ENCODE data around the gene MAP4K2.
"Not testable (repeated sequence)": the region's sequence is repeated elsewhere in the genome, so short reads cannot be mapped to it uniquely, and the experiment has no call there.

The MAP4K2 gene

GRCh38 chr11:64803158-64803845 lies at the start of gene MAP4K2:
Gene MAP4K2 (minus strand): TSS chr11:64803214. CDS start chr11:64803149, 65 bp downstream.
- DNase-seq = peak; percentile 82

DNA sequence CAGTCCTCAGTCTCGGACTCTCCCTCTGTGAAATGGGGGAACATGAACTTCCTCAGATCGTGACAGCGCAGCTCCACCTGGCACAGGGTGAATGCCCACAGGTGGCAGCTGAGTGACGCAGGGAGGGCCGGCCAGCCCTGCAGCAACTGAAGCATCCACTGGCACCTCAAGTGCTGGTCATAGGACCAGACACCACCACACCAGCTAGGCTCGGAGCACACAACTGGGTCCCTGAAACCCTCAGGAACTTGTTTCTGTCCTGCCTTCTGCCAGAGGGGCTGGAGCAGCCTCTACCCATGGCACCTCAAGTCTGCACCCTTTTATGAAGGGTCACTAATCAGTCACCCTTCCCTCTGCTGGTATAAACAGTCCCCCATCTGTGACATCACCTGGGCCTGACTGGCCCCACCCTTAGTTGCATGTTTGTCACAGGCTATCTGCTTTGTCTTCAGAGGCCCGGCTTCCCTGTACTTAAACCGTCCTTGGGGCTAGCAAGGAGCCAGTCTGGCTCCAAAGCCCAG lies 48.9 kb upstream of the MAP4K2 start:
- DNase-seq = no peak

GRCh38 chr11:64850979-64851567 lies 48.1 kb upstream of the MAP4K2 start:
- DNase-seq = no peak

DNA sequence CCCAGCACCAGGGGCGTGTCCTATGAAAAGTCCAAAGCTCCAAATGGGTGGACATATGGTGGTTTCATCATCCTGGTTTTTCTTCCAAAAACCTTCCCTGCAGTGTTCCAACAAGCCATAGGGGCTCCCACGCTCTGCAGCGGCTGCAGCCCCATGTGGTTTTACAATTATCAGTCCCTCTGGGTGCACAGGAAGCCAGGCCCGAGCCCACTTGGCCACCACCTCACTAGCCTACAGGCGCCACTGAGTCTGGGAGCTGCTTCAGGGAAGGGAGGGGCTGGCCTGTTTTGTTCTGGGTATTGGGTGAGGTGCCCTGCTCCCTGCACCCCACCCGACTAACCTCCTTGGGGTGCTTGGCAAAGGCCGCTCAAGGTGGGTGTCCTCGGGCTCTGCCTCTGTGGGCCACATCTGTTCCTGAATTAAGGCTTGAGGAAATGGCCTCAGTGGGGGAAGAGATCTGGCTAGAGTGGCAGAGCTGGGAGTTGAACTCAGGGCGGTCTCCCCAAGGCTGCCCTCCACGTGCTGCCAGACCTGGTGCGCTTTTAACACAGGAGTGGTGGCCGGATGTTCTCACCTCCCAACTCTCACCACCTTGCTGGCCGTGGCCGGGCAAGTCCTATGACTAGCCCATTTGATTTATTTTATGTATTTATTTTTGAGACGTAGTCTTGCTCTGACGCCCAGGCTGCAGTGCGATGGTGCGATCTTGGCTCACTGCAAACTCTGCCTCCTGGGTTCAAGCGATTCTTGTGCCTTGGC lies 46.8 kb upstream of the MAP4K2 start:
- no peak for DNase-seq

DNA sequence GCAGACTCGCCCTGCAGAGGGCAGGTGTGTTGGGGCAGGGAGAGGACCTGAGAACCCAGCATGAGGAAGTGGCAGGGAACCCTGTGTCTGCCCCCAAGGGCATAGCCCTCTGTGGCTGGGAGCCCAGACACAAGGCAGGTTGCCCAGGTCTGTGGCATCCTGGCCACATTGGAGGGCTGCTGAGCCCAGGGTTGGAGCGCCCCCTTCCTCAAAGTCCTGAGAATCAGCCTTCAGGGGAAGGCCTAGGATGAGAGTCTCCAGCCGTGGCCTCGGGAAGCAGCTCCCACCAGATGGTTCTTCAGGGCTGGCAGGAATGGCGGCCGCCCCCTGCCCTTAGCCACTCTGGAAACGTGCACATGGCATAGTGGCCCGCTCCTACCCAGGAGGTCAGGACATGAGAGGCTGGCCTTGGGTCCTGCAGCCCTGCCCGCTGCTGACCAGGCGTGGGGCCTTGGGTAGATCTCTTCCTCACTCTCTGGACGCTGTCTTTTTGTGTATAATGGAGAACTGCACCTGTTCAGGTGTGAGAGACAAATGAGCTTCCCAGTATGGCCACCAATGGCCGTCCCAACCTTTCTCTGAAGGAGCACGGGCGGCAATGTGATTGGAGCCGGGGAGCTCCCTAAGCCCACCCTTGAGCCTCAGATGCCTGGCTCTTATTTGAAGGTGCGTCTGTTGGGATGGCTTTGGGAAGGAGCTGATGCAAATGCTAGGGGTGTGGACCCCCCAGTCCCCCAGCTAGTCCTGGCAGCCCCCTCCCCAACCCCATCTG lies 46.0 kb upstream of the MAP4K2 start:
- peak; percentile 34 for DNase-seq

DNA sequence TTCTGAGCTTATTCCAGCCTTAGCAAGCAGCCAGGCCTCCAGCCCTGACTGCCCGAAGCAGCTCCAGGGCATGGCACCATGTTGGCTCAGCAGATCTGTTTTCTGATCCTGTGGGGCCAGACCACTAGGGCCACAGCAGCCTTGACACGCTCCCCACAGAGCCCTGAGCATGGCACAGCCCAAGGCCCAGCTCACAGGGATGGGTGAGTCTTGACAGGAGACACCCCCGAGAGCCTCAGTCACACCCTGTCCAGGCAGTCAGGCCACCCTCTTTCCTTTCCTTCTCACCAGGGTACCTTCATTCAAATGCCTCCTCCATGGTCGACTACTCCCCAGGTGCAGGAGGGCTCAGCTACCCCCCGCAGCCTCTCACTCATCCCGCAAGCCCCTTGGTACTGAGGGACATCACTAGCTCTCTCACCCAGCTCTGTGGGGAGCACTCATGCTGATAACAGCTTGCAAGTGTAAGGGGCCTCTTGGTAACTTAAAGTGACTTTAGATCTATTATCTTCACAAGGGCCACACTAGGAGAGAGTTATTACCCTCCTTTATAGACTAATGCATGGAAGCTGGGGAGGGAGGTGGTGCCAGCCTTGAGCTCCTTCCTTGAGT lies 45.3 kb upstream of the MAP4K2 start:
- DNase-seq = no peak

DNA sequence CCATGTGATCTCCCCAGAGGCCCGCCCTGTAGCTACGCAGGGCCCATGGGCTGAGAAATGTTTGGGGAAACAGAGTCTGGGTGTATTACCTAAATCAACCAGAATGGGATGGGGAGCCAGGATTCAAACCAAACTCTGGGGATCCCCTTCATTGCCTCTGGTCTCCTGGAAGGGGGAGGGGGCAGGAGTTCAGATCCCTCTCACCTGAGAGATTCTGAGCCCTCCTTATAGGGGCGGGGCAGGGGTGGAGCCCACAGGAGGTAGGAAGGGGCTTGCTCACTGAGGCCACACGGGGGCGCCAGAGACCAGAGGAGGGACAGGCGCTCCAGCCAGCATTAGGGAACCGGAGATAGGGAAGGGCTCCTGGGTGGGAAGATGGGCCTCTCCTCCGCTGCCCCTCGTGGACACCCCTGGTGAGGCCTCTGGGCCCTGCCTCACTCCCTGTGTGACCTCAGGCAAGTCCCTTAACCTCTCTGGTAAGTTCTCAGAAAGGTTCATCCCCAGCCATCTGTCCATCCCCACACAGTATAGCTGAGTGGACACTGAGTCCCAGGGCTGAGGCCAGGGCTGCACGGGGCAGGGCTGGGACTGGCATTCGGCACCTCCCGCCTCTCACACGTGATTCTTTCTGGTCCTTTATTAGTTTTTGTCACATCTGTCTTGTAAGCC lies 44.1 kb upstream of the MAP4K2 start:
- DNase-seq = peak; percentile 88

GRCh38 chr11:64845776-64846129 lies 42.7 kb upstream of the MAP4K2 start:
- DNase-seq = not testable (repeated sequence)

GRCh38 chr11:64845129-64845775 lies 42.2 kb upstream of the MAP4K2 start:
- no peak for DNase-seq

- DNase-seq = peak; percentile 82
Observed at GRCh38 chr11:64844330-64845128, 41.5 kb upstream of the MAP4K2 start, which contains the start of gene CDC42BPG. Gene CDC42BPG (minus strand): TSS chr11:64844653. CDS start chr11:64844569, 84 bp downstream.

GRCh38 chr11:64843686-64844329 lies 40.8 kb upstream of the MAP4K2 start:
- peak; percentile 22 for DNase-seq

DNA sequence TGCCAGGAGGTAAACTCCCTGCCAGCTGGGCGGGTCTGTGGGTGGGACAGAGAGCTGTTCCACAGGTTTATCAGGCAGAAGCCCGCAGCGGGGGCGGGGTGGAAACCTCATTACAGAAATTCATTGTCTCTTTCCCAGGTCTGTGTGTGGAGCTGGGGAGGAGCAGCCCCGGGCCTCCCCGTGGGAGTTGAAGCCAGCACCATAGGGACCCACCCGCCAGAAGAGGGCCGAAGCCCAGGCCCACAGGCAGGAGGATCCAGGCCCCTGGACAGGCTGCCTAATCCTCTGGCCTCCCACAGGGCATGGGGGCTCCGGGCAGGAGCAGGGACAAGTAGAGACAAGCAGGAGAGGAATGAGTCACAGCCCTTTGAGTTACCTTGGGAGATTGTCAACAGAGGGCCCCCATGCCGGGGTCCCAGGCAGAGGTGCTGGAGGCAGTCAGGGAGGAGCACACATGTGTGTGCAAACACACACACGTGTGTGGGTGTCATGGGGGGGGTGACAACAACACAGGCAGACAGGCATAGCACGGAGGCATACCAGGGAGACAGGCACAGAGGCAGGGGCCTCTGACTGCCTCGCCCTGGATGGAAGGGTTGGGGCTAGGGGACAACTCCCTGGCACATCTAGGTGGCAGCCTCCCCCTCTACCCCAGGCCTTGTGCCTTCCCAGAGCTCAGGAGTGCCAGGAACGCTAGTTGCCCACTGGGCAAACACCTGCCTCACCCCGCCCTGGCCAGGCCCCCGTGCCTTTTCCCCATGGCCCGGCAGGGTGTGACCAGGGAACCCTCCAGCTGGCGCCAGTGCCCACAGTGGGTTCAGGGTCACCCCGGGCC lies 40.1 kb upstream of the MAP4K2 start:
- DNase-seq = peak; percentile 43

DNA sequence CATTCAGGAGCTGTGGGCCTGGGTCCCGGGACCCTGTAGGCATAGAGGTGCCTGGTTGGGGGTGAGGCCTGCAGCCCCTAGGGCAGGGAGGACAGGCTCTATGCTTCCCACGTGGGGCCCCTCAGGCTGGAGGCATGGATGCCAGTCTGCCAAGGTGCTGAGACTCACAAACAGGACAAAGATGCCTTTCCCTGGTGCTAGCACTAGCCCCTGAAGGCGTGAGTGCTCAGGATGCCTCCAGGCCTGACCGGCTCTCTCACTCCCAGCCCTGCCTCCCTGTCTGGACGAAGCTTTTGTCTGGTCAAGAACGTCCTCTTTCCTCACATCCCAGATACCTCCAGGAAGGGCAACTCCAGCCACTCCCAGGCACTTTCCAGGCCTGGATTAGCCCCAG lies 39.3 kb upstream of the MAP4K2 start:
- DNase-seq = no peak

DNA sequence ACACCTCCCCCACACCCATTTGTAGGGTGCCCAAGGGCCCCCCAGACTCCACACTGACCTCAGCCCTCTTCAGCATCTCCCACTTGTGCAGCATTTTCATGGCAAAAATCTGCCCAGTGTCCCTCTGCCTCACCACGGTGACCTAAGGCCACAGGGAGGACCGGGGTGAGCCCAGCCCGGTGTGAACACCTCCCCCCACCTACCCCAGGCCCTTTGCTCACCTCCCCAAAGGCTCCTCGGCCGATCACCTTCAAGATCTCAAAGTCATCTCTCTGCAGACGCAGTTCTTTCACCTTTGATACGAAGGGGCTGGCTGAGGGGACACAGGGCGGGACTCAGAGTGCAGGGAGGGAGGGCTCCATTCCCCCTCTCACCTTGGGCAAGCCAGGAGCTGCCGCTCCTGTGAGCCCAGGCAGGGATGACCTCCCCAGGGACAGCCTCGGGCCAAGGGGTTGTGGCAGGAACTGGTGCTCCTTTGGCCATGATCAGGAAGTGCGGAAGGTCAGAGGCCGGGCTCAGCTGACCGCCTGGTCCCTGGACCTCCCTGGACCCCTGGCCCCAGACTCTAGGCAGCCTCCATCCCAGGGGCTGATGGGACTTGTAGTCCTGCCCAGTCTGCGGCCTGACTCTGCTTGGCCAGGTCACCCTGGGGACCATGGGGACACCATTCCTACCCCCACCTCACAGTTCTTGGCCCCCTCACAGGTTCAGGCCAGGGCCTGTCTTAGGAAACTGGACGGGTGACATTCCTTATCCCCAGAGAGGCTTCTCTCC lies 38.8 kb upstream of the MAP4K2 start:
- DNase-seq = no peak

GRCh38 chr11:64839887-64840782 lies 37.1 kb upstream of the MAP4K2 start:
- no peak for DNase-seq

DNA sequence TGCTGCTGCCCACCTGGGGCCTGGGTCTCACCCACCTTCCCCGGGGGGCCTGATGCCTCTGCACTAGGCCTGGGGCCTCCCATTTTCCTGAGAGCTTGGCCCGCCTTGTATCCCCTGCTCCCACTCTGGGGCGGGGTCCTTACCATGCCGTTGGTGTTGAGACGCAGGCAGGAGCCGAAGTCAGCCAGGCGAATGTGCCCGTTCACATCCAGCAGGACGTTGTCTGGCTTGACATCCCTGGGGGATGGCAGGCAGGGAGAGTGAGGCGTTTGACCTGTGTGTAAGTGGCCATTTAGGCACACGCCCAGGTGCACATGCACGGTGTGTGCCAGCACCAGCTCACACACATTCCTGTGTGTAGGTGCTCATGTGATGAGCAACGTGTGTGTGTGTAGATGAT lies 36.3 kb upstream of the MAP4K2 start:
- DNase-seq = no peak
